Renal cortex interstitium (tissue), 11 donors: ENCODE measurements around the gene SPOCK1. TPM values are rescaled to one million over a fixed set of nuclear protein-coding genes. Genes with fewer than 3 reads are reported as not detected.
A peak's percentile ranks its signal among the peaks of the same experiment; 100 is the strongest.

ENCODE experiments used
- DNase-seq, 11 donors: peaks; one replicate each; pipeline ENCODE4 v3.0.0-alpha.2; 2013; ENCODE audit warnings: low read depth in 9 of 11, low spot score in 4 of 11; ENCODE audit errors: extremely low read depth in 1 of 11
- polyA plus RNA-seq, 3 donors: library from polyadenylated mRNA; unstranded; fragments of 120-200 nt; gene quantifications; one replicate each; pipeline ENCODE4 v1.2.1, GENCODE V29; 2013; ENCODE audit not compliant: insufficient read length in 3 of 3

SPOCK1 gene
- polyA plus RNA-seq, 3 donors = 6.5 to 9.7 (median 8.3) TPM

DNA sequence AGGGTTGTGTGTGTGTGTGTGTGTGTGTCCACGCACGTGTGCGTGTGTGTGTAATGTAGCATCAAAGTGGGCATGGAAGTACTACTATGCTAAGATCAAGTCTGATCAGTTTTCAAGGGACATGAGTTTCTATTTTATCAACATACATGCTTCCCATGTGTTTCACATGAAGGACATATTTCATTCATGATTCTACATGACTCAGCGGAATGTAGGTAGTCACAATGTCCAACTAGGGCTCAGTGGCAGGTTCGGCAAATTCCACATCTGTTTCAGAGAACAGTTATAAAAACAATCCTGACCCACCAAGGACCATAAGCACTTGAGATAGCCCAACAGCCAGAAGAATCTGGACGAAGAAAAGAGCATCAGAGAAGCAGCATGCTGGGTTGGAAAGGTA, 148.3 kb downstream of the SPOCK1 start:
- no peak for DNase-seq

DNA sequence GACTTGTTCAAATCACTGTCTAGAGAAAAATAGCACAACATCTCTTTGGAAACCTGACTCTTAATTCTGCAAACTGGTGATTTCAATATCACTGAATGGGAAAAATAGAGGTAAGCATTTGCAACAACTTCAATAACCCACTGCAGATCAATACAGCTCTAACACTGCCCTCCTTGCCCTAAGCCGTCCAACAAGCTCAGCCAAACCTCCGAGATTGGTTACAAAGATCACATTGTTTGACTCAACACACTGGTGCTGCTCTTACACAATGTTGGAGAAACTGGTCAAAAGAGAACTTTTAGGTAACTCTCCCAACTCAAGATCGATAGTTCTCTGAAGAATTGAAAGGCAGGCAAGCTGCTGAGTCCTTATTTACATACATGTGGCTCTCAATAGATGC, 150.4 kb downstream of the SPOCK1 start:
- DNase-seq = no peak

DNA sequence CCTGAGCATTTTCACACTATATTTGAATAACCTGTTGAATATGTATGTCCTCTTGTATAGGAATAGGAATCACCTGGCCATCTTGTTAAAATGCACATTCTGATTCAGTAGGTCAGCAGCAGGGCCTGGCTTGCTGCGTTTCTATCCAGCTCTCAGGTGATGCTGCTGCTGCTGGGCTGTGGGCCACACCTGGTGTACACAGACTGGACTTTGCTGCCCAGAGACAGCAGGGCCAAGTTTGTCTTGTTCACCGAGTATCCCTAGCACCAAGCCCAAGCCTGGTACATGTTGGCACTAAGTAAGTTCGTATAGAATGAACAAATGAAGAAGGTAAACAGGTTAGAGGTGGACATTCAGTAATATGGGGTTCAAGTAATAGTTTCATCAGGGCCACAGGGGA, 151.3 kb downstream of the SPOCK1 start:
- no peak for DNase-seq

DNA sequence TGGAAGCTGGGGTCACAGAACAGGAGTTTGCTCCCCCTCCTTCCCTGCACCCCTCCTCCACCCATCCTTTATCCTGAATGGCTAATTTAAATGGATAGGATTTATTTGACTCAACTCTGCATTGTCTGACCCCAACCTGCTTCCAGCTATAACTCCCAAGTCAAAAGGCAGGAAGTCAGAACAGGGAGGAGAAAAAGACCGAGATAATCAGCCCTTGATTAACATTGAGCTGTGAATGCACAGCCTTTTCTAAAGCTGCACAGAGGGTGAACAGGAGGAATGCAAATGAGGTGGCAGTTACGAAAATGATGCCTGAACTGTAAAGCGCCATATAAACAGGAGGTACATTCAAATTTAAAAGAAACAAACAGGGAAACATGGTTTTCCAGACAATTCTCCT, 152.8 kb downstream of the SPOCK1 start:
- DNase-seq = no peak

DNA sequence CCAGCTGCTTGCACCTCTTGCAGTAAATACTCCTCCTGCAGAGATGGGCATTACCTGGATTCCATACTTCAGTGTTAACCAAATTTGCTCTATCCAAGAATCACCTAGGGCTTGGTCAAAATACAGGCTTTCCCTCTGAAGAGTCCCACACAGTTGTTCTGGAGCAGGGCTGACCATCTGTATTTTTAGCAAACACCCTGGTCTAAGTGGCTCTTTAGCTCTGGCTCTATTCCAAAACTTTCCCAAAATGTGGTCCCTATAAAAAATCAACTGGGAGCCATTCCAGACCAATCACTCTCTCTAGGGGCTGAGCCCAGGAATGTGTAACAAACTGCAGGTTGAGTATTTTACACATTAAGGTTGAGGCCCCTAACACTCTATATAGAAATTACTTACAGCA, 153.7 kb downstream of the SPOCK1 start:
- no peak for DNase-seq

DNA sequence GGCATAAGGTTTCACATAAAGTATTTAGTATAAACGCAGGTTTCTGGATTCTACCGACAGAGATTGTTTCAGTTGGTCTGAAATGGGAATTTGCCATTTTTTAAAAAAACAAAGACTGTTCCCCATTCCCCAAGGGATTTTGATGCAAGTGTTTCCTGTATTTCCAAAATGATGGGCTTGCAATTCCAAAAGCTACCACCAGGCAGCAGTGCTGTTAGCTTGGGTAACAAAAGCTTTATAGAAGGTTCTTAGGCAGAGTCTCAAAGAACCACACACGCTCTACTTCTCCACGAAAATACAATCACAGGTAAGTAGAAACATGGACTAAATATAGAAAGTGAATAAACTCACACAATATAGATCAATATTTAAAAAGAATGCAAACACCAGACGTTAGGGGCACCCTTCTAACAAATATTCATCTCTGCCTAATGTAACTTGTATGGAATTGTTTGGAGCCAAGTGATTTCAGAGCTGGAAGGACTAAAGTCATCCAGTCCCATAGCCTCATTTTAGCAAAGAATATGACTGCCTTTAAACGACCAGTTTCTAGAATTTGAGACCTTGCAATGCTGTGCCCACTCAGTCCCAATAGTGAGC, 154.3 kb downstream of the SPOCK1 start:
- peak in 6 of 11 donors; percentile 2 to 24 (median 12) for DNase-seq

DNA sequence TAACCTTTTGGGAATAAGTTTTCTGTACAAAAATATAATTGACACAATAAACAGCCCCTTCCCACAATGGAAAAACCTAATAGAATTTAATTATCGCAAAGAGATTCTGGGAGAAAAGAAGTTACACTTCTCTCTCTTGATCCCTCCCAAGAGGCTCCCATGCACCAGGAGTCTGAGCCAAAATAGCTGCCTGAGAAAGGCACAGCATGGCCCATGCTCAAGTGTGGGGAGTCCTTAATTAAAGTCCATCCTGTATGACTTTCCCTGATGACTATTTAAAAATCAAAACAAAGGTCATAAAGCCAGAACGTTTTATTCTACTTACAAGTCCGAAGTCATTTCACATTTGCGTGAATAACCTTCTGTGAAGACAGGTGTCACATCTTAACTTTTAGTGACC, 155.1 kb downstream of the SPOCK1 start:
- DNase-seq = no peak

DNA sequence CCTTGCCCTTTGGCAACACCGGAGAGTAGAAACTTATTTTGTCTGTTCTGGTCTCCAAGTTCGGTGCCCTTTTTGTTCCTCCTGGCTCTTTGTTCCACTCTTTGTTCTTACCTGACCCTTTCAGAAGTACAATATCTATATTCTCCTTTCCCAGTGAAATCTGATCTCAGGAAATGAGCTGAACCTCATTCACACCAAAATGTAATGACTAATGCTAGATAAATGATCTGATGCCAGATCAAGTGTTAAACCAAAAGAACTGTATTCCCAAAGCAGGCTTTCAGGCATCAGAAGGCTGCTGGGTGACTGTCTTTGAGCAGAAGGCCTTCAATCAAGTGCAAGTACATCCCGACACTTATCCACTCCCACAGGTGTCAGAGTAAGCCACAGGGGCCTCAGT, 156.4 kb downstream of the SPOCK1 start:
- DNase-seq = no peak

DNA sequence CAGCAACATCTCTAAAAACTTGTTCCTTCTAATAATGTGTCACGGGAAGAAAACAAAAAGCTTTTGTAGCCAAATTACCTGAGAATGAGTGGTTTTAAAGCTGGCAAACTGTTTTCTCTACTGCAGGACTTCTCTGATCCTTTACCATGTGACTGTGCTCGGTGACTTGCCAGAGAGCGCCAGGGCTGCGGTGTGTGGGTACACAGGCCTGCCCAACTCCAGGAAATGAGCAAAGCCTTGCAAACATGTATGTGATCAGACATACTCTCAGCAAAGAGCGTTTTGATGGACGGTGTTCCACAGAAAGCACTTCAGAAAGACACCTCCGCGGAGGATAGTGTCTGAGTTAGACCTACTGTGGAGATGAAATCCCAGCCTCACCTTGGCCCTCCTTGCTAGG, 157.3 kb downstream of the SPOCK1 start:
- DNase-seq = no peak

DNA sequence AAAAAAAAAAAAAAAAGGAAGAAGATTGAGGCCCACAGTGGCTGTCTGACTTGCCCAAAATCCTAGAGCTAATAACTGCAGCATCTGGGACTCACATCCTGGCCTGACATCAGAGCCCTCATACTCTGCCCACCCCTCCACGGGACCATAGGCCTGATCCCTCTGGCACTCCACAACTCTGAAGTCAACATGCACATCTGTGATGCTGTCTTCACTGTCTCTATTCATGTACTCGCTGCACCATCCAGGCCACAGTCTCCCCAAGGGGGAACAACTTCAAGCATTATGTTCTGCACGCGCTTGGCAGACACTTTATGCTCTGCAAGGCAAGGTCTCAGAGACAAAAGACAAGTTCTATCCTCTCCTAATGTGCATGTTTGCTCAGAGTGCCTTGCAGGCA, 158.2 kb downstream of the SPOCK1 start:
- no peak for DNase-seq

DNA sequence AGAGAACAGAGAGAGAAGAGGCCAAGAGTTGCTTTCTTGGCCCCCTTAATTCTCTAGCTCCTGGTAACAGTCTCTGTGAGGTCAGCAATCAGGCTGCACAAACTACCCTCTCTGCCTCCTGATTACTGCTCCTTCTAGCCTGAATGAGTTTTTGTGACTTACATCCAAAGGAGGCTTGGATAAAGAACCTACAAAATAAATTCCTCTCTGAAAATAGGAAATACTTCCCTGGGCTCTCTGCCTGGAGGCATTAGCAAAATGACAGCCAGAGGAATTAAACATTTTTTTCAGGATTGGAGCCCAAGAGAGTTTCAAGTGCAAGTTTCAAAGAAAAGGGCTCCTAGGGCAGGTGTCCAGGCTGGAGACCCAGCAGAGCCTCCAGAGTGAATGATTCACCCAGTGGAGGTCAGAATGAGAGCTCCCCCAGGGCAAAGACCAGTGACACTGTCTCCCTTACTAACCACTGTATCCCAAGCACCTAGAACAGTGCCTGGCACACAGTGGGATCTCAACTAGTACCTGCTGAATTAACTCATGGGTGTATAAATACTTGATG, 162.5 kb downstream of the SPOCK1 start:
- DNase-seq = no peak

DNA sequence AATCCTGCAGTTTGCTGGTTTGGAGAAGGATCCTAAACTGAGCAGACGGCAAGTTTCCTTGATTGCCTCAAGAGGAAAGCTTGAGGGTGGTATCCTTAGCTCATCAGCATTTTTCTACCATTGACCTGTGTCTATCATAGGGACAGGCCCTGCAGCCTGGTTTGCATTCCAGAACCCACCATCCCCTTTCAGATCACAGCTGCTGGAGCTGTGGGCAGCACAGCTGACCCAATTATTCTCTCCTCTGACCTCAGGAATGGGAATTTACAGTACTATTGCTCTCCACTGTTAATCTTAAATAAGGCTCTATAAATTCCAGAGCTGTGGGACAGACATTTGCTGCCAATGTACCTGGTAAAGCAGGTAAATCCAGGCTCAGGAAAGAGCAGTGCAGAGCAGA, 163.0 kb downstream of the SPOCK1 start:
- DNase-seq = no peak

DNA sequence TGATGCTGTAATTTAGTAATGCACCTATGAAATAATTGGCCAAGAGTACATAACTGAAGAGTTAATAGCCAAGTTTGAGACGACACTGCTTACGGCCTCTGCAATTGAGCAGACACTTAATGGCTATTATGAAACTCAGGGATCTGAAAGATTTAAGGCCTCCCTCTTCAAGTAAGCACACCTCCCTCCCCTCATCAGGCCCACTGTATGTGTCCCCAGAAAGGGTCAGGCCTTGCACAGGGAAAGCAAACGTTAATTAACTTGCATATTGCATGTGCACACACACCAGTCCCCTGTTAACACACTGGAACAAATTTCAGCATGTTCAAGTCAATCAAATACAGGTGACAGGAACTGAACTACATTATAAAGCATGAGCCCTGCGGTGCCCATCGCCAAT, 163.6 kb downstream of the SPOCK1 start:
- DNase-seq = no peak

DNA sequence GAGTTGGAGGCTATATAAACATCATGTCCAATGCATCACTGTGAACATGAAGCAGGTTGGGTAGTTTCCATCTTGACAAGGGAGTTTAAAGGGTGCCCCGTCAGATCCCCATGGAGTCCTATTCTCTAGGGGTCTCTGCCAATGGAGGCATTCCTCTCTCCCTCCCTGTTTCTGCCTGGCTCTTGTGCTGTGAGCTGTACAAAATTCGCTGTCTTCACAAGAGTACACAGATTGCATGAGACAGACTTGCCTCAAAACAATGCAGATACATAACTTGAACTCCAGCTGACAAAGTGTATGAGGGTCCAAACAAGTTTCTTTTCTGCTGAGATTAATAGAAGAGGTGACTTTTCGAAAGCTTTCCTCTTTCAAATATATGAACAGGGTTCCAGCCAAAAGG, 165.2 kb downstream of the SPOCK1 start:
- no peak for DNase-seq

DNA sequence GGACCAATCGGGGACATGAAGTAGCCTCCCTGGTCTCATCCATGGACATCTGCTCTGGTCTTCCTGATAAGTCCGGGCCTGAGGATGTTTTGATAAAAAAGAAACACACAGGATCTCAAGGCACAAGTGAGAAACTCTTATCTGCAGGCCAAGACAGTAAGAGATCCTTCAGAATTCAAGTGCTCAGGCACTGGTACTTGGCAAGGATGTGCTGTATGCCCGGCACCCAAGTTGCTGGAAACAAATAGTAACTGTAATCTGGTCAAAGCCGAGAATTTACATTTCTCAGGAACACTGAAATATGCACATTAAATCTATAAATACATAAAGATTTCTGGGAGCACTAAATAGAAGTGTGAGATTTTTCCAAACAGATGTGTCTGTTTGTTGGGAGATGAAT, 165.7 kb downstream of the SPOCK1 start:
- no peak for DNase-seq

DNA sequence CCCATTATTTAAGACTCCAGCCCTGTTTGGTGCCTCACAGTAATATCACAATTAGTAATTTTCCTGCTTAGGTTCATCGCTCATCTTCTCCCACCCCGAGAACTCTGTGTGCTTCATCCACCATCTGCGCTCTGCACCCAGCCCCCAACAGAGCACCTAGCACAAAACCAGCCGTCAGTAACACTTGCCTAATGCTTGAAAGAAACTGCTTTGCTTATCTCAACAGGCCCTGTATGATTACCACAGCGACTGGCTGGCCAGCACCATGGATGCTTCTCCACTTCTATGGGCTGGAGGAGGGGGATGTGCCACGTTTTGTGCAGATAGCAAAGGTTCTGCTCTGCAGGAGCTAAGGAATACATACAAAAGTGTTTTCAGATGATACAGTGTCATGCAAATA, 166.8 kb downstream of the SPOCK1 start:
- DNase-seq = no peak

DNA sequence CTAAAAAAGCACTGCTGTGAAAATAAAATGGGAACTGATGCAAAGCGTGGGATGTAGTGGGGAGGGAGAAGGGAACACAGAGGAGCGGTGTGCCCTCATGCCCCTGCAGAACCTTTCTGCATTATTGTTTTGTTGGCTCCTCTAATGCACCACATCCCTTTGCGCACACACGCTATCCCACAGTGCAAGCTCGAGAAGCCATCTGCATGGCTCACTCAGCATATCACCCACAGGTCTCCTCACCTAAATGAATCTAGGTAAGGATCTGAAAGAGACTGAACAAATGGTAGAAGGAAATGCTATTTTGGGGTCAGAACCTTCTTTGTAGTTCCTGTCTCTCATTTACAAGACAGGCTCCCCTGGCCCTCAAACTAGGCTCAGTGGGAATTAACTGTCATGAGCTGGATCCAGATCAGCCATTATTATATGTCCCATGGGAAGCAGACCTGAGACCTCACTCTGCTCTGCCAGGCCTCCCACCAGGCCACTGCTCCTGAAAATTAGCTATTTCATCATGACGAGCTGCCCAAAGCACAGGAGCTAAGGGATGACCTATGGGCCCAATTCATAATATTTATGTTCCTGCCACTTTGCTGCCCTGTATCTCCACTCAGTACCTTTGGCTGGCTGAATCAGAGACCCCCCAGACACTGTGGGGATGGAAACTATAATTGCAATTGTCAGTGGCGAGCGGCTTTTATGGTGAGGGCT, 169.4 kb downstream of the SPOCK1 start:
- DNase-seq = no peak

DNA sequence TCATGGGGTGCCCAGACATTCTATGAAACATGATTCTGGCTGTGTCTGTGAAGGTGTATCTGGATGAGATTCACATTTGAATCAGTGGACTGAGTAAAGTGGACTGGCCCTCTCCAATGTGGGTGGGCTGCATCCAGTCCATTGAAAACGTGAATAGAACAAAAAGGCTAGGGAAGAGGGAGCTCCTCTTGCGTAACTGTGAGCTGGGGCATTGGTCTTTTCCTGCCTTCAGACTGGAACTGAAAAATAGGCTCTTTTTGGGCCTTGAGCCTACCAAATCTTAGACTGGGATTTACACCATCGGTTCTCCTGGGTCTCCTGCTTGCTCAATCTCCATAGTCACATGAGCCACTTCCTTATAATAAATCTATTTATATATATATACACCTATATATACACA, 170.1 kb downstream of the SPOCK1 start:
- no peak for DNase-seq

DNA sequence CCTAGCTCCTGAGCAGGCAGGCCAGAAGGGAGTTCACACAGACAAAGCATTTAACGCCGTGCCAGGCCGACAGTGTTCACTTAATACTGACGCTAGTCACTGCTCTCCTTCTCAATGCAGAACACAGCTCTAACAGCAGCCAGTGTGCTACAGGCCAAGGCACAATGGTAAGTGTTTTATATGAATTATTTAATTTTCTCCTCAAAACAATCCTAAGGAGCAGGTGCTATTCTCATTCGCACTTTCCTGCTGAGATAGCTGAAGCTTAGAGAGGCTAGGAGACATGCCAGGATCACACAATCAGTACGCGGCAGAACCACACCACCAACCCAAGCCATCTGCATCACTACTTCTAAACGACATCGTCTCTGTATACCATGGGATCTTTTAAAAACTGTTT, 170.7 kb downstream of the SPOCK1 start:
- no peak for DNase-seq

DNA sequence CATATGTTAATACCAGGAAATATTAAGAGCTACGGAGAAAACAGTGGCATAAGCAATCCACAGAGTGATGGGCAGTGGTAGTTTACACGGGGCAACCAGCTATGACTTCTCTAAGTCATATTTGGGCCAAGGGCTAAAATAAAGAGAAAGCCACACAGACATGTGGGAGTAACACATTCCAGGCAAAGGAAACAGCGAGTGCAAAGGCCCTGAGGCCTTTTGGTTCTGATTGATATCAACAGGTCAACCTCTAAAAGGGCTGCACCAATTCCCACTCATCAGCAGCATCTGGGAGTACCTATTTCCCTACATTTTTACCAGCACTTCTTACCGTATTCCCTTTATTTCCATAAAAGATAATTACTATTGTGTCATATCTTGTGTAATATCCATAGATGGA, 173.4 kb downstream of the SPOCK1 start:
- no peak for DNase-seq
